ENCODE results near the gene ADAMTSL4. TPM values are rescaled to one million over a fixed set of nuclear protein-coding genes. Genes with fewer than 3 reads are reported as not detected.
A peak's percentile ranks its signal among the peaks of the same experiment; 100 is the strongest.

ADAMTSL4 gene
- polyA plus RNA-seq (2012; rRNA removed), result 2.4 and 3.4 TPM in 2 replicates
- polyA plus RNA-seq (2012; cell fraction: cytosol; rRNA removed), result 1.9 and 3.0 TPM in 2 replicates
- polyA plus RNA-seq (2012; cell fraction: nucleus; rRNA removed), result 11.2 and 16.1 TPM in 2 replicates

DNA sequence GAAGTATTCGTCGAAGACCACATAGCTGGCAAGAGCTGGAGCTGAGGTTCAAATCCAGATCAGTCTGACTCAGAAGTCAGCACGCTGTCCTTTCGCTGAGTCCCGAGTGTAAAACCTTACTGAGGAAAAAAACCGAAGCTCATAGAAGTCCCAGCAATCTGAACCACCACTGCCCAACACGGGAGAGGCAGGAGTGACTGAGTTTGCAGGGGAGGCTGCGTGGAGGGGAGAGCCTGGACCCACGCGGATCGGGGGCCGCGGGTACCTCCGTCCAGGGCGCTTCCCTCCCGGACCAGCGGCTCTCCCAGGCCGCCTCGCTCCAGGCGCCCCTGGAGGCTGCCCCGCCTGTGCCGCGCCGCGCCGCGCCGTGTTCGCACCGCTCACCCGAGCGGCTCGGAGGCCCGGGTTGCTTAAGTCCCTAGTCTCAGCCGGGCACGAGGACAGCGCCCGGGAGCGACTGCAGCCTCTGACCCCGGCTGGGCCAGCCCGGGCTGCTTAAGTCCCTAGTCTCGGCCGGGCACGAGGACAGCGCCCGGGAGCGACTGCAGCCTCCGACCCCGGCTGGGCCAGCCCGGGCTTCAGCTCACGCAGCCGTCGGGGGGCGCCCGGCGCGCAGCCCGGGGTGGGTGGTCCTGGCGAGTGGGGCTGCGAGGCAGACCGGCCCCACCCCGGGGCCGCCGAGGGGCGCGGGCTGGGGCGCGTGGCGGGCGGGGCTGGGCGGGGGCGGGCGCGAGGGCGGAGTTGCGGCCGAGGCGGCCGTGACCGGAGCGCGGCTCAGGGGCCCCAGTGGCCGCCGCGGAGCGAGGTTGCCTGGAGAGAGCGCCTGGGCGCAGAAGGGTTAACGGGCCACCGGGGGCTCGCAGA, at the start of gene ADAMTSL4:
Gene ADAMTSL4, plus strand, starts transcription at position 777 of the 864 bp plus-strand sequence. CDS start 2,881 bp downstream, outside the sequence.
- Histone ChIP-seq H3K4me3 (ENCODE audit: low read depth in 2 of 2, low read length in 1 of 2) (peak within 1 kb of the TSS; percentile 51 to 61), H3K79me2 (ENCODE audit: insufficient read depth) (no peaks in the 10 kb centered on the region), H3K36me3 (replicated peaks in 1 of 2; ENCODE audit: control insufficient read depth in 1 of 2, insufficient read depth in 2 of 2, low read length in 1 of 2) (no peaks in the 10 kb centered on the region), H3K9me3 (no peaks in the 10 kb centered on the region), H3K9me2 (no peaks in the 10 kb centered on the region), H3K27me3 (ENCODE audit: insufficient read depth) (no peaks in the 10 kb centered on the region), H3K4me1 (ENCODE audit: control insufficient read depth in 1 of 2, insufficient read depth in 2 of 2, low read depth in 1 of 2, low read length in 1 of 2) (peaks cover 8 to 13% of the 10 kb centered on the region in 2 experiments; a peak in 2 of 4 replicates), H3F3A (replicated peaks; ENCODE audit: insufficient read depth) (peaks cover 17% of the 10 kb centered on the region), H2AFZ (ENCODE audit: low read depth) (peak within 1 kb of the TSS; percentile 50; the same call in 1 of the 2 replicates), H3K4me2 (peak within 1 kb of the TSS; percentile 77), H3K27ac (ENCODE audit: low read depth in 2 of 2, low read length in 1 of 2) (peak within 1 kb of the TSS in 1 of 2 experiments; percentile 39; a peak in 2 of 4 replicates), H3K9ac (peak within 1 kb of the TSS; percentile 55), H4K20me1 (ENCODE audit: insufficient read depth) (no peaks in the 10 kb centered on the region)
- TF ChIP-seq RCOR1 (IDR thresholded peaks at IDR 0.05; ENCODE audit: low read length) (no peak), CTCF (IDR thresholded peaks at IDR 0.05) (peak; percentile 27; the same call in 1 of the 2 replicates), CHD2 (IDR thresholded peaks at IDR 0.05; ENCODE audit: low read length, partially characterized antibody) (no peak), ELF1 (IDR thresholded peaks at IDR 0.05) (no peak), ZBTB33 (IDR thresholded peaks at IDR 0.05; ENCODE audit: borderline replicate concordance, low read depth) (no peak), MXI1 (IDR thresholded peaks at IDR 0.05; ENCODE audit: low read depth, low read length) (peak; percentile 80), SIN3A (IDR thresholded peaks at IDR 0.05; ENCODE audit: borderline replicate concordance, low read depth, low read length) (peak; percentile 22; the same call in 1 of the 2 replicates)
- TF ChIP-seq, protein P1, sequence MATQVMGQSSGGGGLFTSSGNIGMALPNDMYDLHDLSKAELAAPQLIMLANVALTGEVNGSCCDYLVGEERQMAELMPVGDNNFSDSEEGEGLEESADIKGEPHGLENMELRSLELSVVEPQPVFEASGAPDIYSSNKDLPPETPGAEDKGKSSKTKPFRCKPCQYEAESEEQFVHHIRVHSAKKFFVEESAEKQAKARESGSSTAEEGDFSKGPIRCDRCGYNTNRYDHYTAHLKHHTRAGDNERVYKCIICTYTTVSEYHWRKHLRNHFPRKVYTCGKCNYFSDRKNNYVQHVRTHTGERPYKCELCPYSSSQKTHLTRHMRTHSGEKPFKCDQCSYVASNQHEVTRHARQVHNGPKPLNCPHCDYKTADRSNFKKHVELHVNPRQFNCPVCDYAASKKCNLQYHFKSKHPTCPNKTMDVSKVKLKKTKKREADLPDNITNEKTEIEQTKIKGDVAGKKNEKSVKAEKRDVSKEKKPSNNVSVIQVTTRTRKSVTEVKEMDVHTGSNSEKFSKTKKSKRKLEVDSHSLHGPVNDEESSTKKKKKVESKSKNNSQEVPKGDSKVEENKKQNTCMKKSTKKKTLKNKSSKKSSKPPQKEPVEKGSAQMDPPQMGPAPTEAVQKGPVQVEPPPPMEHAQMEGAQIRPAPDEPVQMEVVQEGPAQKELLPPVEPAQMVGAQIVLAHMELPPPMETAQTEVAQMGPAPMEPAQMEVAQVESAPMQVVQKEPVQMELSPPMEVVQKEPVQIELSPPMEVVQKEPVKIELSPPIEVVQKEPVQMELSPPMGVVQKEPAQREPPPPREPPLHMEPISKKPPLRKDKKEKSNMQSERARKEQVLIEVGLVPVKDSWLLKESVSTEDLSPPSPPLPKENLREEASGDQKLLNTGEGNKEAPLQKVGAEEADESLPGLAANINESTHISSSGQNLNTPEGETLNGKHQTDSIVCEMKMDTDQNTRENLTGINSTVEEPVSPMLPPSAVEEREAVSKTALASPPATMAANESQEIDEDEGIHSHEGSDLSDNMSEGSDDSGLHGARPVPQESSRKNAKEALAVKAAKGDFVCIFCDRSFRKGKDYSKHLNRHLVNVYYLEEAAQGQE (IDR thresholded peaks at IDR 0.05; ENCODE audit: low read depth, low read length), result peak; percentile 7; the same call in 1 of the 2 replicates
- ChIA-PET CTCF (interaction anchor here (0.7 to 10.0 kb wide), 8 partner anchors 12 to 457 kb away, joined by 3 to 88 read pairs (median 4); partner anchors contain the start of gene MINDY1), POLR2A (interaction anchor here (0.6 to 1.5 kb wide), 4 partner anchors 13 to 140 kb away, joined by 3 to 4 read pairs (median 4); partner anchors contain the start of gene MCL1)
- peak; percentile 90 for DNase-seq
- 2% methylated on average over 19 of the region's 91 CpGs for WGBS (ENCODE audit: low lambda C conversion rate)

Data from SK-N-SH (cell line).